ENCODE measurements around the gene DOK5.

GRCh38 chr20:54646156-54646517 lies 170.7 kb downstream of the DOK5 start:
- no peak for TF ChIP-seq ZNF207 (IDR thresholded peaks at IDR 0.05; ENCODE audit: borderline replicate concordance)
- no peak for TF ChIP-seq SREBF2 (IDR thresholded peaks at IDR 0.05; ENCODE audit: low read length)
- TF ChIP-seq RBBP5 (conservative IDR thresholded peaks at IDR 0.05) = no peak
- TF ChIP-seq ZNF274 (IDR thresholded peaks at IDR 0.05; ENCODE audit: insufficient read depth, insufficient read length) = no peak
- no peak for TF ChIP-seq POLR2A (IDR thresholded peaks at IDR 0.05; ENCODE audit: low read depth, low read length)
- TF ChIP-seq, protein P1, sequence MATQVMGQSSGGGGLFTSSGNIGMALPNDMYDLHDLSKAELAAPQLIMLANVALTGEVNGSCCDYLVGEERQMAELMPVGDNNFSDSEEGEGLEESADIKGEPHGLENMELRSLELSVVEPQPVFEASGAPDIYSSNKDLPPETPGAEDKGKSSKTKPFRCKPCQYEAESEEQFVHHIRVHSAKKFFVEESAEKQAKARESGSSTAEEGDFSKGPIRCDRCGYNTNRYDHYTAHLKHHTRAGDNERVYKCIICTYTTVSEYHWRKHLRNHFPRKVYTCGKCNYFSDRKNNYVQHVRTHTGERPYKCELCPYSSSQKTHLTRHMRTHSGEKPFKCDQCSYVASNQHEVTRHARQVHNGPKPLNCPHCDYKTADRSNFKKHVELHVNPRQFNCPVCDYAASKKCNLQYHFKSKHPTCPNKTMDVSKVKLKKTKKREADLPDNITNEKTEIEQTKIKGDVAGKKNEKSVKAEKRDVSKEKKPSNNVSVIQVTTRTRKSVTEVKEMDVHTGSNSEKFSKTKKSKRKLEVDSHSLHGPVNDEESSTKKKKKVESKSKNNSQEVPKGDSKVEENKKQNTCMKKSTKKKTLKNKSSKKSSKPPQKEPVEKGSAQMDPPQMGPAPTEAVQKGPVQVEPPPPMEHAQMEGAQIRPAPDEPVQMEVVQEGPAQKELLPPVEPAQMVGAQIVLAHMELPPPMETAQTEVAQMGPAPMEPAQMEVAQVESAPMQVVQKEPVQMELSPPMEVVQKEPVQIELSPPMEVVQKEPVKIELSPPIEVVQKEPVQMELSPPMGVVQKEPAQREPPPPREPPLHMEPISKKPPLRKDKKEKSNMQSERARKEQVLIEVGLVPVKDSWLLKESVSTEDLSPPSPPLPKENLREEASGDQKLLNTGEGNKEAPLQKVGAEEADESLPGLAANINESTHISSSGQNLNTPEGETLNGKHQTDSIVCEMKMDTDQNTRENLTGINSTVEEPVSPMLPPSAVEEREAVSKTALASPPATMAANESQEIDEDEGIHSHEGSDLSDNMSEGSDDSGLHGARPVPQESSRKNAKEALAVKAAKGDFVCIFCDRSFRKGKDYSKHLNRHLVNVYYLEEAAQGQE (IDR thresholded peaks at IDR 0.05; ENCODE audit: low read depth, low read length) = no peak
- TF ChIP-seq EZH2 (IDR thresholded peaks at IDR 0.05; ENCODE audit: borderline replicate concordance, control insufficient read depth, low read depth, low read length) = no peak
- no peak for TF ChIP-seq POLR2AphosphoS5 (IDR thresholded peaks at IDR 0.05; ENCODE audit: low read length)
- no peak for TF ChIP-seq YY1 (IDR thresholded peaks at IDR 0.05; ENCODE audit: low read depth, low read length)
- TF ChIP-seq CTCF (IDR thresholded peaks at IDR 0.05 in 2 of 3, conservative IDR thresholded peaks at IDR 0.05 in 1 of 3; ENCODE audit: control insufficient read depth in 2 of 3, extremely low read depth in 1 of 3, insufficient read depth in 1 of 3, low read depth in 3 of 3, low read length in 3 of 3) = no peak
- no peak for TF ChIP-seq EED (IDR thresholded peaks at IDR 0.05; ENCODE audit: low read depth)
